ENCODE data around the gene ZC3H15. TPM values are rescaled to one million over a fixed set of nuclear protein-coding genes. Genes with fewer than 3 reads are reported as not detected.
"Not testable (repeated sequence)": the region's sequence is repeated elsewhere in the genome, so short reads cannot be mapped to it uniquely, and the experiment has no call there.

ZC3H15 gene
- total RNA-seq (2014; rRNA removed; shearing (Covaris generic)) = 303 and 335 TPM in 2 replicates

GRCh38 chr2:186485871-186486650 lies at the start of gene ZC3H15:
Gene ZC3H15 (plus strand): TSS chr2:186486260. CDS start chr2:186486383, 123 bp downstream.
- no peaks in the 10 kb centered on the region for H3K27me3 ChIP-seq
- peak; percentile 100 for DNase-seq
- H3K9me3 ChIP-seq (replicated peaks) = no peaks in the 10 kb centered on the region
- peaks cover 14% of the 10 kb centered on the region for H3K4me1 ChIP-seq
- H3K4me3 ChIP-seq = peak within 1 kb of the TSS; percentile 80
- peak within 1 kb of the TSS; percentile 86 for H3K27ac ChIP-seq
- H3K36me3 ChIP-seq = peaks cover 18% of the 10 kb centered on the region

- H3K4me1 ChIP-seq = no peaks in the 10 kb centered on the region
- no peak overlapping the region for H3K27ac ChIP-seq
- H3K36me3 ChIP-seq = no peaks in the 10 kb centered on the region
- peaks cover 3% of the 10 kb centered on the region; the same call in 1 of the 2 replicates for H3K9me3 ChIP-seq (replicated peaks)
- no peaks in the 10 kb centered on the region for H3K27me3 ChIP-seq
- no peak overlapping the region for H3K4me3 ChIP-seq
- no peak for DNase-seq
These were observed 48.3 kb upstream of the ZC3H15 start for GRCh38 chr2:186437719-186438118.

GRCh38 chr2:186439673-186440095 lies 46.4 kb upstream of the ZC3H15 start:
- not testable (repeated sequence) for H3K36me3 ChIP-seq; H3K4me1 ChIP-seq; H3K27ac ChIP-seq; DNase-seq; H3K9me3 ChIP-seq (replicated peaks); H3K4me3 ChIP-seq; H3K27me3 ChIP-seq

GRCh38 chr2:186440506-186440905 lies 45.6 kb upstream of the ZC3H15 start:
- Histone ChIP-seq H3K27ac (no peak overlapping the region), H3K36me3 (no peaks in the 10 kb centered on the region), H3K27me3 (no peaks in the 10 kb centered on the region), H3K4me1 (no peaks in the 10 kb centered on the region), H3K9me3 (replicated peaks) (peaks cover 3% of the 10 kb centered on the region; the same call in 1 of the 2 replicates), H3K4me3 (no peak overlapping the region)
- DNase-seq = no peak

GRCh38 chr2:186442885-186443284 lies 43.2 kb upstream of the ZC3H15 start:
- no peaks in the 10 kb centered on the region for H3K4me1 ChIP-seq
- peaks cover 3% of the 10 kb centered on the region; the same call in 1 of the 2 replicates for H3K9me3 ChIP-seq (replicated peaks)
- no peak overlapping the region for H3K4me3 ChIP-seq
- no peaks in the 10 kb centered on the region for H3K36me3 ChIP-seq
- DNase-seq = no peak
- no peak overlapping the region for H3K27ac ChIP-seq
- no peaks in the 10 kb centered on the region for H3K27me3 ChIP-seq

GRCh38 chr2:186443851-186444250 lies 42.2 kb upstream of the ZC3H15 start:
- Histone ChIP-seq H3K4me3 (no peak overlapping the region), H3K27me3 (no peaks in the 10 kb centered on the region), H3K27ac (no peak overlapping the region), H3K36me3 (no peaks in the 10 kb centered on the region), H3K4me1 (no peaks in the 10 kb centered on the region), H3K9me3 (replicated peaks) (no peaks in the 10 kb centered on the region)
- no peak for DNase-seq

- DNase-seq = no peak
- Histone ChIP-seq H3K9me3 (replicated peaks) (no peaks in the 10 kb centered on the region), H3K36me3 (no peaks in the 10 kb centered on the region), H3K27me3 (no peaks in the 10 kb centered on the region), H3K27ac (no peak overlapping the region), H3K4me1 (no peaks in the 10 kb centered on the region), H3K4me3 (no peak overlapping the region)
These were observed 40.6 kb upstream of the ZC3H15 start for GRCh38 chr2:186445506-186445905.

GRCh38 chr2:186455613-186456012 lies 30.4 kb upstream of the ZC3H15 start:
- Histone ChIP-seq H3K9me3 (replicated peaks) (no peaks in the 10 kb centered on the region), H3K27ac (no peak overlapping the region), H3K4me3 (no peak overlapping the region), H3K36me3 (no peaks in the 10 kb centered on the region), H3K4me1 (peaks cover 9% of the 10 kb centered on the region), H3K27me3 (no peaks in the 10 kb centered on the region)
- no peak for DNase-seq

- Histone ChIP-seq H3K27ac (no peak overlapping the region), H3K4me1 (peaks cover 9% of the 10 kb centered on the region), H3K27me3 (no peaks in the 10 kb centered on the region), H3K4me3 (no peak overlapping the region), H3K36me3 (no peaks in the 10 kb centered on the region), H3K9me3 (replicated peaks) (no peaks in the 10 kb centered on the region)
- peak in 1 of 2 experiments; percentile 42 for DNase-seq
These were observed 29.1 kb upstream of the ZC3H15 start for GRCh38 chr2:186456941-186457340.

GRCh38 chr2:186457908-186458307 lies 28.2 kb upstream of the ZC3H15 start:
- H3K4me3 ChIP-seq = no peak overlapping the region
- no peaks in the 10 kb centered on the region for H3K27me3 ChIP-seq
- H3K27ac ChIP-seq = no peak overlapping the region
- no peaks in the 10 kb centered on the region for H3K36me3 ChIP-seq
- no peaks in the 10 kb centered on the region for H3K9me3 ChIP-seq (replicated peaks)
- peaks cover 9% of the 10 kb centered on the region for H3K4me1 ChIP-seq
- no peak for DNase-seq

GRCh38 chr2:186459009-186459408 lies 27.1 kb upstream of the ZC3H15 start:
- DNase-seq = peak in 1 of 2 experiments; percentile 74
- peaks cover 9% of the 10 kb centered on the region for H3K4me1 ChIP-seq

GRCh38 chr2:186460465-186460864 lies 25.6 kb upstream of the ZC3H15 start:
- H3K36me3 ChIP-seq = no peaks in the 10 kb centered on the region
- H3K27ac ChIP-seq = no peak overlapping the region
- H3K4me1 ChIP-seq = peaks cover 9% of the 10 kb centered on the region
- no peaks in the 10 kb centered on the region for H3K27me3 ChIP-seq
- no peaks in the 10 kb centered on the region for H3K9me3 ChIP-seq (replicated peaks)
- peak in 1 of 2 experiments; percentile 79 for DNase-seq
- no peak overlapping the region for H3K4me3 ChIP-seq

More at GRCh38 chr2:186459009-186459408, 27.1 kb upstream of the ZC3H15 start:
- no peak overlapping the region for H3K27ac ChIP-seq
- no peaks in the 10 kb centered on the region for H3K9me3 ChIP-seq (replicated peaks)
- H3K4me3 ChIP-seq = no peak overlapping the region
- no peaks in the 10 kb centered on the region for H3K36me3 ChIP-seq
- H3K27me3 ChIP-seq = no peaks in the 10 kb centered on the region

GRCh38 chr2:186466743-186467142 lies 19.3 kb upstream of the ZC3H15 start:
- H3K4me1 ChIP-seq = no peaks in the 10 kb centered on the region
- H3K27ac ChIP-seq = no peak overlapping the region
- H3K9me3 ChIP-seq (replicated peaks) = peaks cover 19% of the 10 kb centered on the region
- H3K4me3 ChIP-seq = no peak overlapping the region
- no peaks in the 10 kb centered on the region for H3K36me3 ChIP-seq
- no peaks in the 10 kb centered on the region for H3K27me3 ChIP-seq
- DNase-seq = no peak

GRCh38 chr2:186467421-186467820 lies 18.6 kb upstream of the ZC3H15 start:
- no peak for DNase-seq
- Histone ChIP-seq H3K36me3 (no peaks in the 10 kb centered on the region), H3K4me1 (no peaks in the 10 kb centered on the region), H3K9me3 (replicated peaks) (peaks cover 21% of the 10 kb centered on the region), H3K4me3 (no peak overlapping the region), H3K27me3 (no peaks in the 10 kb centered on the region), H3K27ac (no peak overlapping the region)

GRCh38 chr2:186472722-186473493 lies 13.2 kb upstream of the ZC3H15 start:
- not testable (repeated sequence) for H3K27me3 ChIP-seq, H3K4me1 ChIP-seq, H3K36me3 ChIP-seq, H3K27ac ChIP-seq, DNase-seq, H3K4me3 ChIP-seq
- peaks cover 10% of the 10 kb centered on the region for H3K9me3 ChIP-seq (replicated peaks)
